ENCODE measurements around the gene EML1. TPM values are rescaled to one million over a fixed set of nuclear protein-coding genes. Genes with fewer than 3 reads are reported as not detected.
A peak's percentile ranks its signal among the peaks of the same experiment; 100 is the strongest.

The EML1 gene
- total RNA-seq, 1 experiment from 2014 or later, result 32.6 TPM

- DNase-seq (ENCODE audit: low read depth), result no peak
These were observed 31.6 kb downstream of the EML1 start for GRCh38 chr14:99824776-99825175.

DNA sequence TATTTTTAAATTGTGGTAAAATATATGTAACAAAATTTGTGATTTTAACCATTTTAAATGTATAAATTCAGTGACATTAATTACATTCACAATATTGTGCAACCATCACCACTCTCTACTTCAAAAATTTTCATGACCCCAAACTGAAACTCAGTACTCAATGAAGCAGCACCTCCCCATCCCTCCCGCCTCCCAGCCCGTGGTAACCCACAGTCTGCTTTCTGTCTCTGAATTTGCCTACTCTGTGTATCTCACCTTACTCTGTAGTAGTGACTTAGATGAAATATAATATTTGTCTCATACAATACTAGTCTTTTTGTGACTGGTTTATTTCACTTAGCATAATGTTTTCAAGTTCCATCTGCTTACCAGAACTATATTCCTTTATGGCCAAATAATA is 36.2 kb downstream of the EML1 start:
- DNase-seq (ENCODE audit: low read depth), result no peak

GRCh38 chr14:99831303-99831702 is 38.1 kb downstream of the EML1 start:
- DNase-seq (ENCODE audit: low read depth), result no peak

DNA sequence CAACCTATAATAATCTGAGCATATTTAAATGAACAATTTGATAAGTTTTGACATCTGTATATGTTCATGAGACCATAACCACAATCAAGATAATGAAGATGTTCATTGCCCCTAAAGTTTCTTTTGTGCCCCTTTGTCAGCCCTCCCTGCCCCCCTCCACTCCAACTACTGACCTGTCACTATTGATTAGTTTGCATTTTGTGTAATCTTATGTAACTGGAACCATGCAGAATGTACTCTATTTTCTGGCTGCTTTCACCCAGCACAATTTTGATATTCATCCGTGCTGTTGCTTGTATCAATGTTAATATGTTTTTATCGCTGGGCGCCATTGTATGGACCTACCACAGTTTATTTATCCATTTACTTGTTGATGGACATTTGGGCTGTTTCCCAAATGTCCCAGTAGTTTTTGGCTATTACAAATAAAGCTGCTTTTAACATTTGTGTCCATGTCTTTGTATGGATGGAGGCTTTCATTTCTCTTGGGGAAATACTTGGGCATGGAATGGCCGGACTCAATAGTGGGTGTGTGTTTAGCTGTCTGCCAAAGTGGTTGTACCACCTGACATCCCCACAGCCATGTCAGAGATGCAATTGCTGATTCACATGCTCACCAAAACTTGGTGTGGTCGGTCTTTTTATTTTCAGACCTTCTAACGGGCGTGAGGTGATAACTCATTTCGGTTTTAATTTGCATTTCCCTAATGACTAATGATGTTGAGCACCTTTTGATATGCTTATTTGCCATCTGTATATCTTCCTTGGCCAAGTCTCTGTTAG is 38.9 kb downstream of the EML1 start:
- DNase-seq (ENCODE audit: low read depth), result no peak

DNA sequence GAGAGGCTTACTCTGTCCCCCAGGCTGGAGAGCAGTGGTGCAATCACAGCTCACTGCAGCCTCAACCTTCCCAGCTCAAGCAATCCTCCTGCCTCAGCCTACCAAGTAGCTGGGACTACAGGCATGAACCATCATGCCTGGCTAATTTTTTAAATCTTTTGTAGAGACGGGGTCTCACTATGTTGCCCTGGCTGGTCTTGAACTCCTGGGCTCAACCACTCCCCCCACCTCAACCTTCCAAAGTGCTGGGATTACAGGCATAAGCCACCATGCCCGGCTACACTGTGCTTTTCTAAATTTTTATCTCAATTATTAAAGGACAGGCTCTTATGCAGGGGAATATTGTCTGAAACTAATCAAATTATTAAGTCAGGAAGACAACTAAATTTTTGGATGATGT is 44.6 kb downstream of the EML1 start:
- no peak for DNase-seq (ENCODE audit: low read depth)

DNA sequence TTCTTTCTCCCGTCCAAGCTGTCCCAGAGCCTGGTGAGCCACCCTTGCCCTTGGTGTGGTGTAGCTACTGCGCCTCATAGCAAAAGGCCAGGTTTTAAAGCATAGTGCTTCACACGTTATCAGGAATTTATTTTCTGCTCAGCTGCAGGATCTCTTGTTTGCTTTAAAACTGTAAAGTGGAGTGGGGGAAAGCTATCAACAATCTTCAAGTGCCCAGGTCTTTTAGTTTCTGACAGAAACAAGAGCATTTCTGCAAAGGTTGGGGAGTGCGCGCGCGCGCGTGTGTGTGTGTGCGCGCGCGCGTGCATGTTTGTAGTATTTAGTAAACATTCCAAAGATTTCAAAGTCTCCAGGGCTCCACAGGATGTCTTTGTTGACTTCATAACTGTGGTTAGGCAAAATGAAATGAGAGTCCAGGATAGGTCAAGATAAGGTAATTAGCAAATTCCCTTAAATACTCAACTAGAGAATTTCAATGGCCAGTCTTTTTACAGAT is 45.5 kb downstream of the EML1 start:
- DNase-seq (ENCODE audit: low read depth), result peak; percentile 81

DNA sequence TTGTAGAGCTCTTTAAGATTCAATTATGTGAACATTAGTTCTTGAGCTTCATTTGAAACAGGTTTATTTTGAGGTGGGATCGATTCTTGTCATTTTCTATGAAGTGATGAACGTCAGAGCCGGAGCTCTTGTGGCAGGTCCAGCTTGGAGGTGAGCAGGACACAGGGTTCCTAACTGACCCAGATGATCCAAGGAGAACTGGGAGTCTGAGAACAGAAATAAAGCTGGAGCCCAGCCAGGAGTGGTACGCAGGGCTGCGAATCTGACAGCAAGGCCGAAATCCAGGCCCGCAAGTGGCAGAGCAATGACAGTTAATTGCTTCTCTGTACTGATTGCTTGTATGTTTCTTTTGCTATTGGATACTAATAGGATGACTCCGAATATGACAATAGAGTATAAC is 46.5 kb downstream of the EML1 start:
- no peak for DNase-seq (ENCODE audit: low read depth)

GRCh38 chr14:99840265-99840664 is 47.1 kb downstream of the EML1 start:
- no peak for DNase-seq (ENCODE audit: low read depth)

- no peak for DNase-seq (ENCODE audit: low read depth)
These were observed 47.6 kb downstream of the EML1 start for GRCh38 chr14:99840774-99841305.

DNA sequence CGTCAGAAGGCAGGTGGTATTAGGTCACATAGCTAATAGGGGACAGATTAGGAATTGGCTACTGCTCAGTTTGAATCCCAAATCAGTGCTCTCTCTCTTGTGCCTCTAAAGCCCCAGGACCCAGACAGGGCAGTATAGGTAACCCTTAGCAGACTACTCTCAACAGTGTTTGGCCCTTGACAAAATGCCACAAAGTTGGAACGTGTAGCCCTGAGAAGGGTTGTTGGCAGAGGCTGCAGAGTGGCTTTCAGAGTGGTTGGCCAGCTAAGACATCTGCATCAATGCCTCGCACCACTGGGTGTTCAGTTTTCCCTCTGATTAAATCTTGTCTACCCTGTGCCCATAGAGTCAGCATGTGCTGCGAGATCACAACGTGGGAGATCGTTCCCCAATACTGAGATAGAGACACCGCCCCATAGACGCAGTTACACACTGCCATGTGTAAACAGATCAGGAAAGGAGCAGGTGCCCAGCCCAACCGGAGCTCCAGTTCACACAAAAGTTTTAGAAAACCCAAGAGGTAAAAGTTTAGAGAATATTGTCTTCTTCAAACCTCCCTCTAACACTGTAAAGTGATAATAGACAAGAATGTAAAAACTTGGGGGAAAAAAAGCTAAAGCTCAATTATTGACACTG is 48.3 kb downstream of the EML1 start:
- no peak for DNase-seq (ENCODE audit: low read depth)

GRCh38 chr14:99842141-99842540 is 48.9 kb downstream of the EML1 start:
- DNase-seq (ENCODE audit: low read depth), result no peak

- DNase-seq (ENCODE audit: low read depth), result no peak
These were observed 53.6 kb downstream of the EML1 start for GRCh38 chr14:99846808-99847207.

GRCh38 chr14:99850709-99851108 is 57.5 kb downstream of the EML1 start:
- no peak for DNase-seq (ENCODE audit: low read depth)

DNA sequence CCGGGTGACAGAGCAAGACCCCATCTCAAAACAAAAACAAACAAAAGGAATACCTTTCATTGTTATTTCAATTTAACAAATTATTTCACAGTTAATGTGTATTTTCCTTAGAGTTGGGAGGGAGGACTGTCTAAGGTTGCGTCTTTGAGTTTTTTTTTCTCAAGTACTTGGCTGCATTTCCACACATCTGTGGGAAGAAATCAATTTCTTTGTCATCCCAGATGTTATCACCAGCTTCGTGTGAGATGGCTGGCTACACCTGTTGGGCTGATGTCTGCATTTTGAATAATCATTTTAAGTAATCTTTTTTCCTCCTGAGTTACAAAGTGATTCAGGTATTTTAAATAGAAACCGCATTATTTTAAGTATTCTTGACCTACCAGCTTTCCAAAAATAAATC is 59.4 kb downstream of the EML1 start:
- DNase-seq (ENCODE audit: low read depth), result no peak

DNA sequence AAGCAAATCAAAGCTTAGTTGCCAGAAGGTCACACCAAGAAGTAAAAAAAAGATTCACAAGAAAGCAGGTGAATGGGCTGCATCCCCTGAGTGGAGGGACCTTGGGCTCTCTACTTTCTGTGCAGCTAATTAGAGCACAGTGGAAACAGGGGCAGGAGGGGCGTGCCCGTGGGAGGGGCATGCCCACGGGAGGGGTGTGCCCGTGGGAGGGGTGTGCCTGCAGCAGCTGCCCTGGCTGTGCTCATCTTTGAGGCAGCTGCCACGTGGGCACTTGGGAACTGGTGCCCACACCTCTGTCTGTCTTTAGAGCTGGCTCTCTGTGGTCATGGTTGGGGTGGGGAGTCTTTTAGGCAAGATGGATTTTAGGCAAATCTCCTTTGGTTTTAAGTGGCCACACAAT is 60.0 kb downstream of the EML1 start:
- DNase-seq (ENCODE audit: low read depth), result no peak

DNA sequence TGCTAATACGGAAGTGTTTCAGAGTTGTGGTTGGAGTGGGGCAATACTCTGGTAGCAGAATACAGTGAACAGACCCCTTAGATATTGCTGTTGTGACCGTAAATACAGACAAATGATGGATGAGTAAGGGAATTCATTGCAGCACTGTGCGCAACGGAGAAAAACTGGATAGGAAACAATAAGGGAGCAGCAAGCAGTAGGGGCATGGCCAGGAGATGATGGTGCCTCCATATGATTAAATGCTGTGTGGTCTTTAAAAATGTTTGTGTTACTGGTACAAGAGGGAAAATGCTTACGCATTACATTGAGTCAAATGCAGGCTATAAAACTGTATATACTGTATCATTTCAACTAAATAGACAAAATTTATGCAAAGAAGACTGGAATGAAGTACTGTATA is 61.6 kb downstream of the EML1 start:
- DNase-seq (ENCODE audit: low read depth), result no peak

GRCh38 chr14:99855271-99855670 is 62.1 kb downstream of the EML1 start:
- no peak for DNase-seq (ENCODE audit: low read depth)

- DNase-seq (ENCODE audit: low read depth), result no peak
These were observed 64.3 kb downstream of the EML1 start for GRCh38 chr14:99857551-99857950.

- DNase-seq (ENCODE audit: low read depth), result no peak
These were observed 67.0 kb downstream of the EML1 start for GRCh38 chr14:99860219-99860618.

GRCh38 chr14:99862136-99862535 is 68.9 kb downstream of the EML1 start:
- peak; percentile 55 for DNase-seq (ENCODE audit: low read depth)

GRCh38 chr14:99863059-99863458 is 69.8 kb downstream of the EML1 start:
- no peak for DNase-seq (ENCODE audit: low read depth)

- DNase-seq (ENCODE audit: low read depth), result no peak
These were observed 72.2 kb downstream of the EML1 start for GRCh38 chr14:99865408-99865807.

GRCh38 chr14:99870617-99871016 is 77.4 kb downstream of the EML1 start:
- DNase-seq (ENCODE audit: low read depth), result no peak

Data from M059J (cell line).